Skin epidermis (tissue), 12 donors: ENCODE results near the gene ADGRG7.

Source experiments
- H3K27ac ChIP-seq, 21 experiments: fragments of 200-600 bp; sonication (generic) in 11 of 21; one replicate each; pipeline ENCODE4 v1.5.0; 2020; ENCODE audit warnings: mild to moderate bottlenecking in 3 of 21, inconsistent platforms in 2 of 21, moderate library complexity in 2 of 21
- H3K4me3 ChIP-seq, 7 experiments: fragments of 200-600 bp; sonication (generic) in 2 of 7; one replicate each; pipeline ENCODE4 v1.5.0; 2020; ENCODE audit warnings: inconsistent platforms in 2 of 7, mild to moderate bottlenecking in 2 of 7, moderate library complexity in 1 of 7

ADGRG7 gene

GRCh38 chr3:100720426-100720825 lies 111.0 kb downstream of the ADGRG7 start:
- Histone ChIP-seq H3K27ac (no peak overlapping the region), H3K4me3 (no peak overlapping the region)

- H3K27ac ChIP-seq = no peak overlapping the region
- no peak overlapping the region for H3K4me3 ChIP-seq
Measured at GRCh38 chr3:100725935-100726513, 116.6 kb downstream of the ADGRG7 start.

GRCh38 chr3:100726706-100727105 lies 117.3 kb downstream of the ADGRG7 start:
- no peak overlapping the region for H3K4me3 ChIP-seq
- no peak overlapping the region for H3K27ac ChIP-seq

- Histone ChIP-seq H3K4me3 (no peak overlapping the region), H3K27ac (no peak overlapping the region)
Measured at GRCh38 chr3:100730524-100730923, 121.1 kb downstream of the ADGRG7 start.

- no peak overlapping the region for H3K4me3 ChIP-seq
- no peak overlapping the region for H3K27ac ChIP-seq
Measured at GRCh38 chr3:100732435-100732834, 123.0 kb downstream of the ADGRG7 start.

- Histone ChIP-seq H3K27ac (no peak overlapping the region), H3K4me3 (no peak overlapping the region)
Measured at GRCh38 chr3:100737334-100737733, 127.9 kb downstream of the ADGRG7 start.

GRCh38 chr3:100740207-100740606 lies 130.8 kb downstream of the ADGRG7 start:
- Histone ChIP-seq H3K4me3 (no peak overlapping the region), H3K27ac (no peak overlapping the region)

GRCh38 chr3:100743535-100743934 lies 134.1 kb downstream of the ADGRG7 start:
- H3K27ac ChIP-seq = no peak overlapping the region
- H3K4me3 ChIP-seq = no peak overlapping the region

- no peak overlapping the region for H3K27ac ChIP-seq
- H3K4me3 ChIP-seq = no peak overlapping the region
Measured at GRCh38 chr3:100744671-100745070, 135.3 kb downstream of the ADGRG7 start.
